Measurements from ENCODE around the gene RGS13.
A peak's percentile ranks its signal among the peaks of the same experiment; 100 is the strongest.

The RGS13 gene

DNA sequence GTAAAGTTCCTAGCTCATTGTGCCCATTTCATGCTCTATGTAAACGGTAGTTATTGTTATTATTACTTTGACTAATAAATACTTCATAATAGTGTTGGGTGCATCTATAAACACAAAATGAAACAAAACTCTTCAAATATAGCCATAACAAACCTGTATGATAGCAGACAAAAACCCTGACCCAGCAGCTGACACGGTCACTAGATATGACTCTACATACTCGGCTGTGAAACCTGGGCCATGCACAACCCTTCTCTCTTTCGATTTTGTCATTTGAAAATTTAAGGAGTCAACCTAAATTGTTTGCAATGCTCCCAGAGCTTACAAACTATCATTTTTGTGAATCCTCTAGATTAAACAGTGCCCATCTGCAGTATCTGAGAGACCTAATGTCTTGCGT lies 8.0 kb upstream of the RGS13 start:
- DNase-seq, result no peak

DNA sequence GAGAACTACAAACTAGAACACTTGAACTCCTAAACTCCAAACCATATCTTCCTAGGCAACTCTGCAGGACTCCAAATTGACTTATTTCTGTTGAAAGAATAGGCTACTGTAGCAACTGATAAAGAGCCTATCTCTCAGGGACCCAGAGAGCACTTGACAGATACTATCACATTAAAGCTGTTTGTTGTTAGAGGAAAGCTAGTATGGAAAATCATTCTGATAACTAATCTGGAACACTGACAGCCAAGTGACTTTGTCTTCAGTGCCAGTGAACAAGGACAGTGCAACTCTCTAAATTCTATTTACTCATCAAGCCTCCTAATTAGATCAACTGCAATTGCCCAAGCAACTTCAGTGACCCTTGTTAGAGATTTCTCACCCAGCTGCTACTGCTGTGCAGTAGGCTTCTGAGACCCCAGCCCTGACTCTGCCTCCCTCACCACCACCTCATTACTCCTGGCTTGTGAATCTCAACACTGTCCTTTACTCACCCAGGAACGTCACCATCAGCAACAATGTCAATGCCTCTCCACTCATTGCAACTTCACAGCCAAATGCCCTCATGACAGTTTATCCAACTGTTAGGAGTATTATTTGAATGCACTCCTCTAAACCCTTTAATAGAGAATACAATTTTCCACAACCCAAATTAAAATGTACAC lies 7.4 kb upstream of the RGS13 start:
- no peak for DNase-seq

GRCh38 chr1:192629612-192630011 lies 6.3 kb upstream of the RGS13 start:
- DNase-seq, result no peak

DNA sequence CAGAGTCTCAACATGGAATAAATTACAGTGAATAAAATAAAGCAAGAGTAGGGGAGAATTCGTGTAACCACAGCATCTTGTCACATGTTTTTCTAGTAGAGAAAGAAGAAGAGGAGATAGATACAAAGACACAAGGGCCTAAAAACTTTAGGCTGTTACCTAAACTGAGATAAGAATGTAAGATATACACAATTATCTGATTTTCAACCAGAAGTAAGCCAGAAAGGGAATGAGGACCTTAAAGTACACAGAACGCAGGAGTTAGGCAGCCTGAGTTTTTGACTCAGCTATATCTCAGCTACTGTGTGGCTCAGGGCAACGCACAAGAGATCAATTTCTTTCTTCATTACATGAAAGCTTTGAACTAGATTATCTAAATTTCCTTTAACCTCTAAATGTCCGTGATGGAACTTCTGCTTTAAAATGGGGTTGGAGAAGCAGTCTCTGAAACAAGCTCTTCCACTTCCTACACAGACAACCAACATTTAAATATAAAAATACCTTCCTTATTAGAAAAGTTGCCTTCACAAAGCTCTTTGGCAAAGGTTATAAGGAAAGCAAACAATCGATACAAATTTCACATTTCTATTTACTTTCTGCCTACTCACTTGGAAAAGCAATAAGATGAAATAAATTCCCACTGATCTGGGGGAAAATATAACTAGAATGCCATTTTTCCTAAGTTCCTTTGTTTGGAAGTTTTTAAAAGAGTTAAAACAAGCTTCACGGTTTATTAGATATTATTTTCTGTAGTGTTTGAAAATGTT lies 5.2 kb upstream of the RGS13 start:
- DNase-seq, result no peak

- DNase-seq, result peak; percentile 30
Observed at GRCh38 chr1:192631749-192632148, 4.2 kb upstream of the RGS13 start.

- no peak for DNase-seq
Observed at GRCh38 chr1:192632188-192632587, 3.8 kb upstream of the RGS13 start.

- no peak for DNase-seq
Observed at GRCh38 chr1:192632641-192633532, 3.1 kb upstream of the RGS13 start.

DNA sequence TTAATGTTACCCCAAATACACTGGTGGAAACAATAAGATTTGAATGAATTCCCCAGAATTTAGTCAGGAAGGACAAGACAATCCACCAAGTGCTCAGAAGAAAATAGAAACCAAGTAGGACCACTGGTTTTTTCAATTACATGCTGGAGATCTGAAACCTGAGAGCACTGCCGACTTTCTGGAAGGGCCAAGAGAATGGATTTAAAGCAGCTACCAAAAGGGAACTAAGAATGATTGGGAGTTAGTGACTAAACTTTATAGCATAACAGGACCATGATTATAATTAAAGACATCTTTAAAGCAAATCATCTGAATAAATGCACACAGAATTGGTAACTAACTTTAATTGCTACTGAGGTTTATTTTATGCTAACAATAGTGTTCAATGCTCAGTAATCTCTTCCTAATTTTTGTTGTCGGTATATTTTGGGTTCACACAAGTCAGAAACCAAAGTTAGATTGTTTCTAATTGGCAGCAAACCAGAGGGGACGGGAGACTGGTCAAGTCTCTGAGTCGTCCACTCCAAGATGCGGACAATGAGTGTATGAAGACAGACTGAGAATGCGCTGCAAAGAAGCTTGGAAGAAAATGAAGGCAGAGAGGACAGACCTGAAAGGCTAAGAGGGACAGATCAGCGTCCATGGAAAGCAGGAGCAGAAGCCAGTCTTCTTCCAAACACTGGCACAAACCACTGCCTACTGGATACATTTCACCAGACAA lies 2.3 kb upstream of the RGS13 start:
- DNase-seq, result no peak

DNA sequence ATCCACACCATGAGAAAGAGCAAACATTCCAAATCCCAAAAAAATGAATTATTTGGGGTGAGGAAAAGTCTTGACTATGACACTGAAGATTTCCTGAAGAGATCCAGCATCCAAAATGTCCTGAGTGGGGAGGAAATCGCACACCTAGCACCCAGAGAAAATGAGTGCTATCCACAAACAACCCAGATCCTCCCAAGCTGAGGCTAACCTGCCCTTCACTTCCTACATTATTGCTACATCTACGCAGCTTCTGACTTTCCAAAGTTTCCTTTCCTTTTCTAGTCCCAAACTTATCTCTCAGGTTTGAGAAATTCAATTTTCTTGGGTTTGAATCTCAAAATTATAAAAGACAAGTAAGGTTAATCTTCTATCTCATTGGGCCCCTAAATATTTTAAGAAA lies 906 bp upstream of the RGS13 start:
- no peak for DNase-seq

- no peak for DNase-seq
Observed at GRCh38 chr1:192639607-192640368, 3.8 kb downstream of the RGS13 start.

GRCh38 chr1:192652159-192652558 lies 16.2 kb downstream of the RGS13 start:
- DNase-seq, result no peak

DNA sequence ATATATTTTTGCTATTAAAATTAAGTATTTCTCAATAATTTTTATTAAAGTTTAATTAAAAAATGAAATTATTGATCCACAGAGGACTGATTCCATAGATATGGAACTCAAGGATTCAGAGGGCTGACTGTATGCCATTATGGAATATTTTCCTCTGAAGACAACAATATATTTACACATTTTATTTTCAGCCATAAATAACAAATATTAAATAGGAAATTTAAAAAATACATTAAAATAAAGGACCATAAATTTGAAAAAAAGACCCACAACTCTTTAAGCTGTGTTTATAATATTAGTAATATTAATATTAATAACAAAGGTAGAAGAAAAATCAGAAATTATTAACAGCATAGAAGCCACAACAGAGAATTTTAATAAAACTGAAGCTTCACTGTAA lies 18.2 kb downstream of the RGS13 start:
- DNase-seq, result no peak

DNA sequence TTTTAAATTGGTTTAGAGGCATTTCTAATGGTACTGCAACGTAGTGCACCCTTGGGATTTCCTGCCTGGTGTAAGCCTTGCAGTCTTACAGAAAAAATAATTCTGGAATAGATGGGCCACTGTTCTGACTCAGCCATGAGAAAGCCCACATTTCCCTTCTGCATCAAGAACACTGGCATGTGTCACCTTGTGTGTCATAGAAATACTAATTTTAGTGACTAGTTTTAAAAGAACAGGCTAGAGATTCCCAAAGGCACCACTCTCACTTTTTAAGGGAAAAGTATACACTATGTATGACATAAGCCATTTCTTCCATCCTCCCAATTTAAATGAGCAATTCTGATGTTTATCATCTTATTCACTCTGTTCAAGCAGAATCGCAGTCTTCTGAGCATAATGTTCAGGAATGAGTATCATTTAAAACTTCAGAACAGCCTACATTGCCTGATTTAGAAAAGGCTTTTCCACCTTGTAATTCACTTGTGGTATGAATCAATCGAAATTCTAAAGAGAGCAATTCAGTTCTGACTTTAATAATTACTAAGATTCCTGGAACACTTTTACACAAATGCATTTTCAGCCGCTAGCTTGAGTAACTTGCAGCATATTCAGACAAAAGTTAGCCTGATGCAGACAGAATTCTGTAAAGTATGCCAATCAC lies 18.8 kb downstream of the RGS13 start:
- no peak for DNase-seq

DNA sequence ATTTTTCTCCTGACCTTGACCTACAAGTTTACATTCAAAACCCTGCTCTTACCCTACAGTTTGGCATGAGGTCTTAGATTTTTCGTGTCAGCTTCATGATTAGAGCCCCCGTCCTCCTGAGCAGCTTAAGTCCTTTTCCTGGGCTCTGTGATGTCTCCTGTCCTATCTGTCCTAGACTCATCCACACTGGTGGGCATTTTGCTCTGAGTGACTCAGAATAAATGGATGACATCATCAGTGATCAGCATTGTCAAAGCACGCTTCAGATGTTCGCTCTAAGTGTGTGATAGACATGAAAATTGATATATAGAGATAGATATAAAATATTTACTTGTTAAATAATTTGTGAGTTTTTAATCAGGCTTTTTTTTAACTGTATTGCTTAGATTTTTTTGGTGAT lies 21.8 kb downstream of the RGS13 start:
- DNase-seq, result no peak

DNA sequence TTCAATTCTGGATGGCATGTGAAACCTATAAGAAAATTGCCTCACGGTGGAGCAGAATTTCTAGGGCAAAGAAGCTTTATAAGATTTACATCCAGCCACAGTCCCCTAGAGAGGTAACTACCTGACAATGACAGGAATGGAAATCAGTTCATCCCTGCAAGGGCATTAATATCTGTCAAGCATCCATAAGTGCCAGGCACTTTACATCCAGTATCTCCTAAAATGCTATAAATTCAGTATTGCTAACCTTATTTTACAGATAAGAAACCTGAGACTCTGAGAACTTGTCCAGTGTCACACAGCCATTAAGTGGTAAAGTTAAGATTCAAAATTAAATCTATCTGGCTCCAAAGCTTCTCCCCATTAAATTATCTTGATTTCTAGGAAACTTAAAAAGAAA lies 22.3 kb downstream of the RGS13 start:
- no peak for DNase-seq

GRCh38 chr1:192660613-192661012 lies 24.7 kb downstream of the RGS13 start:
- DNase-seq, result no peak

- DNase-seq, result peak; percentile 54
Observed at GRCh38 chr1:192668409-192668983, 32.5 kb downstream of the RGS13 start.

- DNase-seq, result no peak
Observed at GRCh38 chr1:192669174-192669573, 33.2 kb downstream of the RGS13 start.

GRCh38 chr1:192675716-192676115 lies 39.8 kb downstream of the RGS13 start:
- DNase-seq, result no peak

GRCh38 chr1:192678099-192678498 lies 42.2 kb downstream of the RGS13 start:
- DNase-seq, result no peak

- DNase-seq, result no peak
Observed at GRCh38 chr1:192682335-192682734, 46.4 kb downstream of the RGS13 start.
